Measurements from ENCODE around the gene ATXN1. TPM values are rescaled to one million over a fixed set of nuclear protein-coding genes. Genes with fewer than 3 reads are reported as not detected.

Gene ATXN1
- total and polyA plus RNA-seq, 2 of the 8 experiments (the other 6 are each of a cell fraction or from before 2014, with no cell fraction given) = 1.6 to 4.0 TPM

GRCh38 chr6:16496210-16496609 is 265.1 kb downstream of the ATXN1 start:
- no peak overlapping the region for H3K27ac ChIP-seq (ENCODE audit: low read depth, low read length)
- no peak overlapping the region for H3K4ac ChIP-seq (replicated peaks; ENCODE audit: insufficient read length, low read depth, low read length)
- 71% methylated on average over 5 of the region's 5 CpGs; no CpG with 5 or more reads in 1 of the 2 experiments for WGBS, 2 experiments (ENCODE audit: extremely low coverage in 1 of 2, insufficient coverage in 1 of 2, insufficient read length in 1 of 2, insufficient replicate concordance in 2 of 2, low coverage in 1 of 2, low lambda C conversion rate in 2 of 2, missing lambda C conversion rate in 1 of 2)
- no peak overlapping the region for H2AK5ac ChIP-seq (ENCODE audit: low read depth, low read length)
- no peaks in the 10 kb centered on the region for H3K36me3 ChIP-seq (ENCODE audit: control insufficient read depth in 2 of 4, insufficient read depth in 4 of 4, low read length in 3 of 4)
- H3K14ac ChIP-seq (ENCODE audit: insufficient read length) = no peak overlapping the region
- no peaks in the 10 kb centered on the region for H3K23me2 ChIP-seq (ENCODE audit: low read depth, low read length)
- H2BK120ac ChIP-seq (replicated peaks; ENCODE audit: low read depth, low read length) = no peak overlapping the region
- peaks cover 4 to 21% (median 9%) of the 10 kb centered on the region in 4 experiments for H3K4me1 ChIP-seq (replicated peaks in 1 of 4; ENCODE audit: control insufficient read depth in 3 of 4, insufficient read depth in 4 of 4, low read length in 3 of 4)
- ChIA-PET POLR2A (ENCODE audit: partially characterized antibody) (interaction anchor here (0.6 kb wide), 2 partner anchors 25 to 28 kb away, joined by 4 read pairs; no protein-coding TSS in a partner anchor), CTCF (ENCODE audit: partially characterized antibody) (interaction anchor here (0.8 to 2.2 kb wide), 3 partner anchors 9 to 45 kb away, joined by 3 to 7 read pairs (median 3); no protein-coding TSS in a partner anchor)
- H3K4me2 ChIP-seq (ENCODE audit: insufficient read depth in 1 of 2, low read depth in 2 of 2, low read length in 2 of 2) = peak overlapping the region in 1 of 2 experiments; percentile 50; a peak in 2 of 4 replicates
- H2BK5ac ChIP-seq (ENCODE audit: low read depth, low read length) = no peak overlapping the region
- no peaks in the 10 kb centered on the region for H3K79me2 ChIP-seq (ENCODE audit: control insufficient read depth in 1 of 2, insufficient read depth in 2 of 2, low read length in 2 of 2)
- H2BK12ac ChIP-seq (ENCODE audit: low read depth, low read length) = no peak overlapping the region
- H3K18ac ChIP-seq (ENCODE audit: extremely low read depth, low read length) = peak overlapping the region; percentile 85; the same call in 1 of the 2 replicates
- FAIRE-seq (no peak), DNase-seq (ENCODE audit: low read depth in 1 of 2, low spot score in 2 of 2) (no peak)
- H2BK15ac ChIP-seq (ENCODE audit: low read length) = no peak overlapping the region
- no peak overlapping the region for H4K8ac ChIP-seq (ENCODE audit: extremely low read depth, insufficient read depth, low read length)
- no peak overlapping the region for H2BK20ac ChIP-seq (ENCODE audit: low read length)
- no peak overlapping the region for H3K4me3 ChIP-seq (ENCODE audit: extremely low read depth in 1 of 4, insufficient read depth in 2 of 4, low read depth in 3 of 4, low read length in 4 of 4)
- no peak for TF ChIP-seq BCL11A (IDR thresholded peaks at IDR 0.05; ENCODE audit: low read depth in 2 of 2, low read length in 2 of 2)
- TF ChIP-seq TCF12 (IDR thresholded peaks at IDR 0.05; ENCODE audit: low read depth, low read length) = no peak
- TF ChIP-seq CTCF (IDR thresholded peaks at IDR 0.05; ENCODE audit: control extremely low read depth in 1 of 3, insufficient read depth in 1 of 3, low read depth in 1 of 3, low read length in 3 of 3) = peak; percentile 5 to 22 (median 17); a peak in 3 of 4 replicates
- TF ChIP-seq ZNF274 (IDR thresholded peaks at IDR 0.05; ENCODE audit: borderline replicate concordance, extremely low read depth, low read length) = no peak
- TF ChIP-seq MAX (IDR thresholded peaks at IDR 0.05) = peak; percentile 44; the same call in 1 of the 2 replicates
- TF ChIP-seq RAD21 (IDR thresholded peaks at IDR 0.05 in 1 of 2, conservative IDR thresholded peaks at IDR 0.05 in 1 of 2; ENCODE audit: low read depth in 2 of 2, low read length in 2 of 2) = peak; percentile 26 to 37; a peak in 2 of 4 replicates
- H4K91ac ChIP-seq (replicated peaks; ENCODE audit: insufficient read length, low read length) = no peak overlapping the region
- no peak overlapping the region for H3K9ac ChIP-seq (replicated peaks in 1 of 4; ENCODE audit: extremely low read depth in 1 of 4, low read depth in 3 of 4, low read length in 3 of 4)
- no peak overlapping the region for H3K56ac ChIP-seq (replicated peaks; ENCODE audit: insufficient read length, low read depth, low read length)
- H3K23ac ChIP-seq (ENCODE audit: insufficient read length) = no peak overlapping the region
- H4K20me1 ChIP-seq (replicated peaks in 1 of 2; ENCODE audit: control insufficient read depth in 1 of 2, insufficient read depth in 2 of 2, low read length in 2 of 2) = no peaks in the 10 kb centered on the region
- no peak overlapping the region for H4K5ac ChIP-seq (ENCODE audit: insufficient read length, low read depth, low read length)
- H2AFZ ChIP-seq (ENCODE audit: low read length) = 0 out of 2 replicates have a peak overlapping the region, but pooled peaks have one; percentile 3
- no peaks in the 10 kb centered on the region for H3K79me1 ChIP-seq (ENCODE audit: low read depth, low read length)
- peaks cover 7 to 8% of the 10 kb centered on the region in 2 experiments; a peak in 1 of 4 replicates for H3K9me3 ChIP-seq (ENCODE audit: insufficient read depth in 2 of 2, low read depth in 1 of 2, low read length in 1 of 2)
- no peaks in the 10 kb centered on the region for H3K27me3 ChIP-seq (replicated peaks in 1 of 4; ENCODE audit: control insufficient read depth in 3 of 4, extremely low read depth in 1 of 4, insufficient read depth in 3 of 4, low read length in 3 of 4)
